Panc1 (cell line): Measurements from ENCODE around the gene CCR5AS.
"Not testable (repeated sequence)": the region's sequence is repeated elsewhere in the genome, so short reads cannot be mapped to it uniquely, and the experiment has no call there.

Source experiments
- ATAC-seq: fragments of 200-7000 bp; cut with Tn5 transposase; 2 replicates; pipeline ENCODE4 v1.9.1; 2020; ENCODE audit warnings: mild to moderate bottlenecking, moderate library complexity
- BruUV-seq: library from RNA; stranded (reverse); fragments of 400-500 nt; replicated peaks from 2 replicates; lab custom pipeline; 2021; lab: Mats Ljungman, UMichigan
- CTCF ChIA-PET: fragments of 300-600 bp; sonication (Branson Sonifier 250); formaldehyde crosslinking; loops from one replicate; lab custom pipeline; 2022; ENCODE audit warnings: antibody characterized with exemption; lab: Charles Lee
- POLR2A ChIA-PET: fragments of 300-600 bp; sonication (Branson Sonifier 250); formaldehyde crosslinking; loops from one replicate; lab custom pipeline; 2022; ENCODE audit warnings: antibody characterized with exemption; lab: Charles Lee
- DNase-seq: peaks from one replicate; pipeline ENCODE4 v3.0.0-alpha.2; 2010; ENCODE audit warnings: low read depth, low spot score
- H3K27ac ChIP-seq: 2 replicates; pipeline ENCODE4 v1.5.1; 2011; ENCODE audit warnings: mild to moderate bottlenecking, low read length, inconsistent platforms
- H3K27me3 ChIP-seq: fragments of 200-500 bp; sonication (Bioruptor generic); 2 replicates; pipeline ENCODE4 v1.6.0; 2014; ENCODE audit warnings: low read length, inconsistent platforms; ENCODE audit not compliant: control insufficient read depth, insufficient read depth
- H3K36me3 ChIP-seq: fragments of 200-500 bp; sonication (Bioruptor generic); 2 replicates; pipeline ENCODE4 v1.5.1; 2014; ENCODE audit warnings: inconsistent platforms, mild to moderate bottlenecking, low read length, moderate library complexity; ENCODE audit not compliant: control insufficient read depth, insufficient read depth
- H3K4me1 ChIP-seq: 2 replicates; pipeline ENCODE4 v1.5.1; 2011; ENCODE audit warnings: inconsistent platforms, mild to moderate bottlenecking, low read length, moderate library complexity; ENCODE audit not compliant: control insufficient read depth, insufficient read depth
- H3K4me3 ChIP-seq, 2 experiments: 2 replicates each; pipeline ENCODE4 v1.5.1; 2011 to 2012; ENCODE audit warnings: low read depth in 2 of 2, low read length in 2 of 2, mild to moderate bottlenecking in 2 of 2, inconsistent platforms in 1 of 2, moderate library complexity in 1 of 2
- H3K9me3 ChIP-seq: fragments of 200-500 bp; sonication (Bioruptor generic); 2 replicates; pipeline ENCODE4 v1.5.1; 2014; ENCODE audit warnings: low read depth, mild to moderate bottlenecking, inconsistent platforms, low read length, moderate library complexity; ENCODE audit not compliant: control insufficient read depth, insufficient read depth
- POLR2AphosphoS5 ChIP-seq: IDR thresholded peaks from 2 replicates; pipeline ENCODE4 v1.6.1; 2012; ENCODE audit warnings: mild to moderate bottlenecking, low read depth, low read length, moderate library complexity
- SIN3A ChIP-seq: IDR thresholded peaks from 2 replicates; pipeline ENCODE4 v1.6.1; 2012; ENCODE audit warnings: low read depth, mild to moderate bottlenecking, low read length, moderate library complexity, borderline replicate concordance; ENCODE audit not compliant: insufficient read depth
- TCF7L2 ChIP-seq: IDR thresholded peaks from 2 replicates; pipeline ENCODE4 v1.6.1; 2011; ENCODE audit warnings: mild to moderate bottlenecking, low read depth, low read length, inconsistent platforms
- in situ Hi-C: cut with HindIII; loops from 2 replicates; pipeline ENCODE4 v1.10.0; 2016; ENCODE audit warnings: low sequenced_read_pairs, low pct_unique_long_range_greater_than_20kb
- intact Hi-C: fragments of 100-400 bp; cut with micrococcal nuclease; formaldehyde crosslinking; loops from one replicate; pipeline ENCODE4 v1.10.0; 2022; ENCODE audit not compliant: unreplicated experiment
- TF ChIP-seq, protein P1 (sequence below), 2 experiments: IDR thresholded peaks; 2 replicates each; pipeline ENCODE4 v1.6.1; 2011 to 2012; ENCODE audit warnings: low read depth in 2 of 2, control low read depth in 1 of 2, low read length in 1 of 2, mild to moderate bottlenecking in 1 of 2, moderate library complexity in 1 of 2; ENCODE audit not compliant: insufficient read depth in 1 of 2
- TF ChIP-seq, protein P2 (sequence below): fragments of 450-650 bp; IDR thresholded peaks from 2 replicates; pipeline ENCODE4 v1.5.1; 2017; ENCODE audit warnings: mild to moderate bottlenecking

The CCR5AS gene

DNA sequence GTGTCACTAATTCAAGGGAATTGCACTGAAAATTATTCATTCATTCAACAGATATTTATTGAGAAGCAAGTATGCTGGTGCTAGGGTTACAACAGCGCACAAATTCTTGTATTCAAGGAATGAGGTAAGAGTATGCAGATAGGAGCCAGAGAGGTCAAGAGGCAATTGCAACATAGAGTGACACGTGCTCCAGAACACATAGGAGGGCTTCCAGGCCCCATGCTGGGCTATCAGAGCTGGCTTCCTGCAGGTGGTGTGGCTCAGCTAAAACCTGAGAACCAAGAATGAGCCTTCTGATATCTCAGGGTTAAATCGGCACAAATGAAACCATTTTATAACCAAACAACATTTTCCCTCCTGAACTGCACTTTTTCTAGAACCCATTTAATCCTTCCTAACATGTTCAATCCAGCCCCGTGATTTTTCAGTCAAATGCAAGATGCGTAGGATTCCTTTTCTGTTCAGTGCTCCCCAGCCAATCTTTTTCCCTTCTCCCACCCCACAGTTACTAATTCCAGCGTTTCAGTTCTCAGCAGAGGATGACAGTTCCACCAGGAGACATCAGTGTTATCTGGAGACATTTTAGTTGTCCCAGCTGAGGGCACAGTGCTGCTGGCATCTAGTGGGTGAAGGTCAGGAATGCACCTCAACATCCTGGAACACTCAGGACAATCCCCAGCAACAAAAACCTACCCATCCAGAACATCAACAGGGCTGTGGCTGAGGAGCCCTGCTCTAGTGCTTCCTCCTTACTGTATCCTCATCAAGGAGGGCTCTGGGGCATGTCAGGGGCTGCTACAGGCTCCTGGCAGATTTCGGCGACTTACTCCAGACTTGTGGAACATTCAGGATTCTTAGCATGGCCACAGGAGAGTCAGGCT, 13.1 kb downstream of the CCR5AS start:
- POLR2A ChIA-PET: no interaction called here
- BruUV-seq: no TSS peak
- no peak for ATAC-seq
- in situ Hi-C loops: no loop called here
- CTCF ChIA-PET: no interaction called here
- TF ChIP-seq, protein P1, sequence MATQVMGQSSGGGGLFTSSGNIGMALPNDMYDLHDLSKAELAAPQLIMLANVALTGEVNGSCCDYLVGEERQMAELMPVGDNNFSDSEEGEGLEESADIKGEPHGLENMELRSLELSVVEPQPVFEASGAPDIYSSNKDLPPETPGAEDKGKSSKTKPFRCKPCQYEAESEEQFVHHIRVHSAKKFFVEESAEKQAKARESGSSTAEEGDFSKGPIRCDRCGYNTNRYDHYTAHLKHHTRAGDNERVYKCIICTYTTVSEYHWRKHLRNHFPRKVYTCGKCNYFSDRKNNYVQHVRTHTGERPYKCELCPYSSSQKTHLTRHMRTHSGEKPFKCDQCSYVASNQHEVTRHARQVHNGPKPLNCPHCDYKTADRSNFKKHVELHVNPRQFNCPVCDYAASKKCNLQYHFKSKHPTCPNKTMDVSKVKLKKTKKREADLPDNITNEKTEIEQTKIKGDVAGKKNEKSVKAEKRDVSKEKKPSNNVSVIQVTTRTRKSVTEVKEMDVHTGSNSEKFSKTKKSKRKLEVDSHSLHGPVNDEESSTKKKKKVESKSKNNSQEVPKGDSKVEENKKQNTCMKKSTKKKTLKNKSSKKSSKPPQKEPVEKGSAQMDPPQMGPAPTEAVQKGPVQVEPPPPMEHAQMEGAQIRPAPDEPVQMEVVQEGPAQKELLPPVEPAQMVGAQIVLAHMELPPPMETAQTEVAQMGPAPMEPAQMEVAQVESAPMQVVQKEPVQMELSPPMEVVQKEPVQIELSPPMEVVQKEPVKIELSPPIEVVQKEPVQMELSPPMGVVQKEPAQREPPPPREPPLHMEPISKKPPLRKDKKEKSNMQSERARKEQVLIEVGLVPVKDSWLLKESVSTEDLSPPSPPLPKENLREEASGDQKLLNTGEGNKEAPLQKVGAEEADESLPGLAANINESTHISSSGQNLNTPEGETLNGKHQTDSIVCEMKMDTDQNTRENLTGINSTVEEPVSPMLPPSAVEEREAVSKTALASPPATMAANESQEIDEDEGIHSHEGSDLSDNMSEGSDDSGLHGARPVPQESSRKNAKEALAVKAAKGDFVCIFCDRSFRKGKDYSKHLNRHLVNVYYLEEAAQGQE (IDR thresholded peaks at IDR 0.05; ENCODE audit: insufficient read depth in 1 of 2, low read depth in 2 of 2, low read length in 1 of 2): no peak
- TF ChIP-seq TCF7L2 (no peak), SIN3A (no peak), POLR2AphosphoS5 (no peak)
- TF ChIP-seq, protein P2, sequence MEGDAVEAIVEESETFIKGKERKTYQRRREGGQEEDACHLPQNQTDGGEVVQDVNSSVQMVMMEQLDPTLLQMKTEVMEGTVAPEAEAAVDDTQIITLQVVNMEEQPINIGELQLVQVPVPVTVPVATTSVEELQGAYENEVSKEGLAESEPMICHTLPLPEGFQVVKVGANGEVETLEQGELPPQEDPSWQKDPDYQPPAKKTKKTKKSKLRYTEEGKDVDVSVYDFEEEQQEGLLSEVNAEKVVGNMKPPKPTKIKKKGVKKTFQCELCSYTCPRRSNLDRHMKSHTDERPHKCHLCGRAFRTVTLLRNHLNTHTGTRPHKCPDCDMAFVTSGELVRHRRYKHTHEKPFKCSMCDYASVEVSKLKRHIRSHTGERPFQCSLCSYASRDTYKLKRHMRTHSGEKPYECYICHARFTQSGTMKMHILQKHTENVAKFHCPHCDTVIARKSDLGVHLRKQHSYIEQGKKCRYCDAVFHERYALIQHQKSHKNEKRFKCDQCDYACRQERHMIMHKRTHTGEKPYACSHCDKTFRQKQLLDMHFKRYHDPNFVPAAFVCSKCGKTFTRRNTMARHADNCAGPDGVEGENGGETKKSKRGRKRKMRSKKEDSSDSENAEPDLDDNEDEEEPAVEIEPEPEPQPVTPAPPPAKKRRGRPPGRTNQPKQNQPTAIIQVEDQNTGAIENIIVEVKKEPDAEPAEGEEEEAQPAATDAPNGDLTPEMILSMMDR: no peak
- intact Hi-C loops: no loop called here
- H3K36me3 ChIP-seq: no peaks in the 10 kb centered on the region
- H3K27ac ChIP-seq: no peak overlapping the region
- no peaks in the 10 kb centered on the region for H3K4me1 ChIP-seq
- no peaks in the 10 kb centered on the region for H3K27me3 ChIP-seq
- no peak overlapping the region for H3K4me3 ChIP-seq
- no peak for DNase-seq
- H3K9me3 ChIP-seq: no peaks in the 10 kb centered on the region

DNA sequence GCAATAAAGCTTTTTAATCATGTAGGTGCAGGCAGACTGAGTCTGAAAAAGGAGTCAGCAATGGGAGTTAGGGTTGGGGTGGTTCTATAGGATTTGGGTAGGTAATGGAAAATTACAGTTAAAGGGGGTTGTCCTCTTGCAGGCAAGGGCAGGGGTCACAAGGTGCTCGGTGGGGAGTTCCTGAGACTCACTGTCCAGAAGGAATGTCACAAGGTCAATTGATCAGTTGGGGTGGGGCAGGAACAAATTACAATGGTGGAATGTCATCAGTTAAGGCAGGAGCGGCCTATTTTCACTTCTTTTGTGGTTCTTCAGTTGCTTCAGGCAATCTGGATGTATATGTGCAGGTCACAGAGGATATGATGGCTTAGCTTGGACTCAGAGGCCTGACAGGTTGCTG, 13.9 kb downstream of the CCR5AS start:
- TF ChIP-seq, protein P2: no peak
- TF ChIP-seq SIN3A (no peak), POLR2AphosphoS5 (no peak), TCF7L2 (no peak)
- TF ChIP-seq, protein P1 (IDR thresholded peaks at IDR 0.05; ENCODE audit: insufficient read depth in 1 of 2, low read depth in 2 of 2, low read length in 1 of 2): no peak
- DNase-seq: no peak
- in situ Hi-C loops (no loop called here), intact Hi-C loops (no loop called here)
- H3K9me3 ChIP-seq: no peaks in the 10 kb centered on the region
- no peak overlapping the region for H3K4me3 ChIP-seq
- ChIA-PET POLR2A (no interaction called here), CTCF (no interaction called here)
- no peaks in the 10 kb centered on the region for H3K27me3 ChIP-seq
- no peak overlapping the region for H3K27ac ChIP-seq
- BruUV-seq: no TSS peak
- H3K4me1 ChIP-seq: no peaks in the 10 kb centered on the region
- no peak for ATAC-seq
- H3K36me3 ChIP-seq: no peaks in the 10 kb centered on the region

DNA sequence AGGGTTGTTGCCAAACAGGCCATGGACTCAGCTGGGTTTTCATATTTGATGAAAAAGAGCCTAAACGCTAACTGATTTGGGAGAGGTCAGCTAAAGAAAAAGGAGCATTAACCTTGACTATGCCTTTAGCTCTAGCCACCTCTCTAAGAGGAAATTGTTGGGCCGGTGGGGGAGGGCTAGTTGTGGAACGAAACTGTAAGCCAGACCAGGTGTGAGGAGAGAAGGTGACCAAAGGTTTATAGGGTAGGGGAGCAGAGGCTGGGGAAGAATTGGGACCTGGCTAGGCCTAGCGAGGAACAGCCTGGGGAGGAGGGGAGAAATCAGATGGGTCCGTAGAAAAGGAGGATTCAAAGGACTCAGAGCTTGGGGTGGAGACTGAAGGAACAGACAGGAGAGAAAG, 15.3 kb downstream of the CCR5AS start:
- H3K36me3 ChIP-seq, H3K27me3 ChIP-seq, H3K4me3 ChIP-seq, BruUV-seq, CTCF ChIA-PET, POLR2A ChIA-PET, intact Hi-C loops, H3K27ac ChIP-seq, DNase-seq, H3K9me3 ChIP-seq, in situ Hi-C loops, ATAC-seq, H3K4me1 ChIP-seq: not testable (repeated sequence)
